Activated CD8-positive, alpha-beta memory T cell treated with anti-CD3 and anti-CD28 coated beads for 48 hours (primary cell): Measurements from ENCODE around the gene PPP1R9B.
A peak's percentile ranks its signal among the peaks of the same experiment; 100 is the strongest.

ENCODE experiments used
- DNase-seq, 3 experiments: peaks; one replicate each; pipeline ENCODE4 v3.0.0-alpha.2; 2020; ENCODE audit warnings: low read depth in 2 of 3, low spot score in 2 of 3

The PPP1R9B gene, protein sequence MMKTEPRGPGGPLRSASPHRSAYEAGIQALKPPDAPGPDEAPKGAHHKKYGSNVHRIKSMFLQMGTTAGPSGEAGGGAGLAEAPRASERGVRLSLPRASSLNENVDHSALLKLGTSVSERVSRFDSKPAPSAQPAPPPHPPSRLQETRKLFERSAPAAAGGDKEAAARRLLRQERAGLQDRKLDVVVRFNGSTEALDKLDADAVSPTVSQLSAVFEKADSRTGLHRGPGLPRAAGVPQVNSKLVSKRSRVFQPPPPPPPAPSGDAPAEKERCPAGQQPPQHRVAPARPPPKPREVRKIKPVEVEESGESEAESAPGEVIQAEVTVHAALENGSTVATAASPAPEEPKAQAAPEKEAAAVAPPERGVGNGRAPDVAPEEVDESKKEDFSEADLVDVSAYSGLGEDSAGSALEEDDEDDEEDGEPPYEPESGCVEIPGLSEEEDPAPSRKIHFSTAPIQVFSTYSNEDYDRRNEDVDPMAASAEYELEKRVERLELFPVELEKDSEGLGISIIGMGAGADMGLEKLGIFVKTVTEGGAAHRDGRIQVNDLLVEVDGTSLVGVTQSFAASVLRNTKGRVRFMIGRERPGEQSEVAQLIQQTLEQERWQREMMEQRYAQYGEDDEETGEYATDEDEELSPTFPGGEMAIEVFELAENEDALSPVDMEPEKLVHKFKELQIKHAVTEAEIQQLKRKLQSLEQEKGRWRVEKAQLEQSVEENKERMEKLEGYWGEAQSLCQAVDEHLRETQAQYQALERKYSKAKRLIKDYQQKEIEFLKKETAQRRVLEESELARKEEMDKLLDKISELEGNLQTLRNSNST

DNA sequence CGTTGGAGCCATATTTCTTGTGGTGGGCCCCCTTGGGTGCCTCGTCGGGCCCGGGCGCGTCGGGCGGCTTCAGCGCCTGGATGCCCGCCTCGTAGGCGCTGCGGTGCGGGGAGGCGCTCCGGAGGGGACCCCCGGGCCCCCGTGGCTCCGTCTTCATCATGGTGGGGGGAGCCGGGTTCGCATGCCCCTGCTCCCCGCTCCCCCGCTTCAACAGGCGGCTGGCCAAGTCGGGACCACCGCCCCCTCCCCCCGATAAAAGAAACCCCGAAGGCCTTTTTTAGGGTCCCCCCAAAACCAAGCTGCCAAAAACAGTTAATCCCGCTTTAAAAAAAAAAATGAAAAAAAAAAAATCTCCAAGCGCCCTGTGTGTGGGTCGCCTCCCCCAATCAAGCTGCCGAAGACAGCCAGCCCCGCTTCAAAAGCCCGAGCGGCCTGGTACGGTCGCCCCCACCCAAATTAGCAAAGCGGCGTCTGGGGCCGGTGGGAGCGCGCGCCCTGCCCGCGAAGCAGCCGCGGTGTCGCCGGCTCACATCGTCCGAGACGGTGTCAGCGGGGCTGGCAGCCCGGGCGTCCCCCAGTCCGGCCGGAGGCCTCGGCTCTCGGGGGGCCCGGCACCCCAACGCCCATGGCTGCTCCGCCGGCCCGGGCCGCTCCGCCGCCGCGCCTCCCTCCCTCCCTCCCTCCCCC, at the start of gene PPP1R9B:
TSS of gene PPP1R9B (minus strand) at position 324 of the 687 bp plus-strand sequence. CDS start at position 160, 164 bp downstream.
- no peak for DNase-seq

DNA sequence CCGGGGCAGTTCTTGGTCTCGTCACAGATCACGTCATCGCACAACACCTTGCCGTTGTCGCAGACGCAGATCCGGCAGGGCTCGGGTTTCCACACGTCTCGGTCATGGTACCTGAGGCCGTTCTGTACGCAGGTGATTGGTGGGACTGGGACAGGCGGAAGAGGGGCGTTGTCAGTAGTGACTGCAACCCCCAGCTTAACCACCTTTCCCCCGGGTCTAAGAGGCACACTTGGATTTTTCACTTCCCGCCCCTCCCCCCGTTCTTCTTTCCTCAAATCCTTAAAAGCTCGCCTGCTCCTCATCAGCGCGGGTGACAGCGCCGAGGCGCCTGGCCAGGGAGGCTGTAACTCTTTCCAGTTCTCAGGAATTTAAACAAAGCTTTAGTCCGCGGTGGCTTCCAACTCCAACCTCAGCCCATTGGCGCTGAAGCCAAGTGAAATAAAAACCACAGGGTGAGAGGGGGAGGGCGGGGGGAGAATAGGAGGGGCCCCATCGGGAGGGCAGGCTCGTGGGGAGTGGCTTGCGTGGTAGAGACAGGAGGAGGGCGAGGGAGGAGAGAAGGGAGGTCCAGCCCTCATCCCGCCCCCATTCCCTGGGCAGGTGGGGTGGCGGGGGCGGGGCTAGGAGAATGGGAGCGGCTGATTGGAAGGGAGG, 49.5 kb upstream of the PPP1R9B start:
- peak in 2 of 3 experiments; percentile 10 to 34 for DNase-seq

DNA sequence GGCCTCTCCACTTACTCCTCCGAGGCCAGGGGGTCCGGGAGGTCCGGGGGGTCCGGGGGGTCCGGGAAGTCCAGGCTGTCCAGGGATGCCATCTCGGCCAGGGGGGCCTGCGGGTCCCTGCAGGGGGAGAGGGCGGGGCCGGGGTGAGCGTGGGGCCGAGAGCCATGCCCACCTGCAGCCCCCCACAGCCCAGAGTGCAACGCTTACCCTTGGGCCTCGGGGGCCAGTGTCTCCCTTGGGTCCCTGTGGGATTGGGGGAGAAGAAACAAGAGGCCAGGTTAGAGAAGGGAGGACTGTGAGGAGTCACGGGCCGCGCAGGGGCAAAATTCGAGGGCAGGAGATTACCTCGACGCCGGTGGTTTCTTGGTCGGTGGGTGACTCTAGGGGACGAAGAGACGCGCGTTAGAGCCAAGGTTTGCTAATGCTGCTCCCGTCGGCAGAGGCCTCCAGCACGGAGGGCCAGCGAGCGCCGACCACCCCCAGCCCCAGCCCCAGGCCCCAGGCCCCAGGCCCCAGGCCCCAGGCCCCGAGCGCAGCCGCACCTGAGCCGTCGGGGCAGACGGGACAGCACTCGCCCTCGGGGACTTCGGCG, 48.8 kb upstream of the PPP1R9B start:
- DNase-seq = no peak

DNA sequence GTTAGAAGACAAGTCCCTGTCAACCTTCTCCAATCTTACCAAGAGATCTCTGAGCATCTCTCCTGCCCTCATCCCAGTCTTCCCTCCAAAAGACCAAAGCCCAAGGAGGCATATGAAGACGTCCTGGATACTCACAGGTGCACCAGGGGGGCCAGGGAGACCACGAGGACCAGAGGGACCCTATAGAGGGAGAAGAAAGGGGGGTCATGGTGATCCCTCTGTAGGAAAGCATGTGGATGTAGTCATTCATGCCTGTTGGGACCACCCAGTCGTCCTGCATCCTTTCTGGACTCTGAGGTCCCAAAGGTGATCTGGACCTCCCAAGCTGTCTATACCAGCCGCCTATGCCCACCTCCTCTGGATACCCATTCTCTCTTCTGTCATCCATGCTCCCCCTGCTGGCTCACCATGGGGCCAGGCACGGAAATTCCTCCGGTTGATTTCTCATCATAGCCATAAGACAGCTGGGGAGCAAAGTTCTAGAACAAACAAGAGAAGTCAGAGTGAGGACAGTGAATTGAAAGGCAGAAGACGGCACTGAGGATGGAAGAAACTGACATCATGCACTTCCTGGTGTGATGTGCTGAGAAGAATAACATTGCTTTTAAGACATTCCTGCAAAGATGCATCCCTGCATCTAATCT, 47.7 kb upstream of the PPP1R9B start:
- DNase-seq = peak in 2 of 3 experiments; percentile 38 to 39

DNA sequence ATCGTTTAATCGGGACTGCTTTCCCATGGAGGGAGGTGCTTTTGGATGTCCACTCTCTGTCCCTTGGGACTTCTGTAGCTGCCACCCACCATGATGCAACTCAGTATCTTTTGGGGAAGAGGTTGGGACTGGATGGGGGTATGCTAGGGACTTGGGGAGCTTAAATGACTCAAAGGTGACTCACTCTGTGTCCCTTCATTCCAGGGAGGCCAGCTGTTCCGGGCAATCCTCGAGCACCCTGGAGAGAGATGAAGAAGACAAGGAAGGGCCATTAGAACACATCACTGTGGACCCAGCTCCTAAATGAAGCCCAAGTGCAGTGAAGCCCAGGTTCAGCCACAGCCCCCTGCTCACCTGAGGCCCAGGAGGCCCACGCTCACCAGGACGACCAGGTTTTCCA, 46.3 kb upstream of the PPP1R9B start:
- DNase-seq = no peak

DNA sequence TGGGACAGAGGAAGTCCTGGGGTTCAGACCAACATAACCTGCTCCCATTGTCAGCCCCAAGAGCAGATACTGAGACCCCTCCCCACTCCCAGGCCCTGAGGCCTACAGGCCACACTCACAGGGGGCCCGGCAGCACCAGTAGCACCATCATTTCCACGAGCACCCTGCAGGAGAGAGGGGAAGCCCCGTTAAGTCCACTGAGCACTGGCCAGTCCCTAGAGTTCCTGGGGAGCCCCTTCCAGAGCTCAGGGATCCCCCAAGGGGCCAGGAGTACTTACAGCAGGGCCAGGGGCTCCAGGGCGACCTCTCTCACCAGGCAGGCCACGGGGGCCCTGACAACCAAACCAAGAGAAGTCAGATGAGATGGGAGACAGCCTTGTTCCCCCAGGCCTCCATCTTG, 45.6 kb upstream of the PPP1R9B start:
- no peak for DNase-seq

DNA sequence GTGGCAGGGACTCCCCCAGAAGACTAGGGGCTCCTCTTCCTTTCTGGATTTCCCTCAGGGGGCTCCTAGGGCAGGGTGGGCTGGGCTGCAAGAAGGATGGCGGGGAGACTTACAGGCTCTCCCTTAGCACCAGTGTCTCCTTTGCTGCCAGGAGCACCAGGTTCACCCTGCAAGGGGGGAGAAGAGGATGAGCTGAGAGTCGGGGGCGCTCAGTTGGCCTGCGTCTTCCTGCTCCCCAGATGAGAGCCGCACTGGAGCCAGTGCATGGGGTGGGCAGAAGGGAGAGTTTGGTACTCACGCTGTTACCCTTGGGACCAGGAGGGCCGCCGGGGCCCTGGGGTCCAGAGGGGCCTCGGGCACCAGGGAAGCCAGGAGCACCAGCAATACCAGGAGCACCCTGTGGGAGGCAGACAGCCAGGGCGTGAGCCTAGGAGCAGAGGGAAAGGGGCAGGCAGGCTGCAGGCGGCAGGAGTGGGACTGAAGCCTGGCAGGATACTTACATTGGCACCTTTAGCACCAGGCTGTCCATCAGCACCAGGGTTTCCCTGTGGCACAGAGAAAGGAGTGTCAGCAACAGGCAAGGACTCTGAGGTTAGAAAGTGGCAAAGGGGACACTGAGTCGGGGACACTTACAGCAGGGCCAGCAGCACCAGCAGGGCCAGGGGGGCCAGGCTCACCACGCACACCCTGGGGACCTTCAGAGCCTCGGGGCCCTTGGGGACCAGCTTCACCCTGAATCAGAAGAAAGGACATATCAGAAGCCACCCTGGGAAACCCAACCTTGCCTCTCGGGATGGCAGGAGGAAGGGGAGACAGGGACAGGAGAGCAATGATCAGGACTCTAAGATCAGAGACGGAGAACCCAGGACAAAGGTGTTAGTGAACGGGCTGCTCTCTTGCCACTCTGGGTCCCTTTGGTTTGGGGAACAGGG, 44.7 kb upstream of the PPP1R9B start:
- no peak for DNase-seq

DNA sequence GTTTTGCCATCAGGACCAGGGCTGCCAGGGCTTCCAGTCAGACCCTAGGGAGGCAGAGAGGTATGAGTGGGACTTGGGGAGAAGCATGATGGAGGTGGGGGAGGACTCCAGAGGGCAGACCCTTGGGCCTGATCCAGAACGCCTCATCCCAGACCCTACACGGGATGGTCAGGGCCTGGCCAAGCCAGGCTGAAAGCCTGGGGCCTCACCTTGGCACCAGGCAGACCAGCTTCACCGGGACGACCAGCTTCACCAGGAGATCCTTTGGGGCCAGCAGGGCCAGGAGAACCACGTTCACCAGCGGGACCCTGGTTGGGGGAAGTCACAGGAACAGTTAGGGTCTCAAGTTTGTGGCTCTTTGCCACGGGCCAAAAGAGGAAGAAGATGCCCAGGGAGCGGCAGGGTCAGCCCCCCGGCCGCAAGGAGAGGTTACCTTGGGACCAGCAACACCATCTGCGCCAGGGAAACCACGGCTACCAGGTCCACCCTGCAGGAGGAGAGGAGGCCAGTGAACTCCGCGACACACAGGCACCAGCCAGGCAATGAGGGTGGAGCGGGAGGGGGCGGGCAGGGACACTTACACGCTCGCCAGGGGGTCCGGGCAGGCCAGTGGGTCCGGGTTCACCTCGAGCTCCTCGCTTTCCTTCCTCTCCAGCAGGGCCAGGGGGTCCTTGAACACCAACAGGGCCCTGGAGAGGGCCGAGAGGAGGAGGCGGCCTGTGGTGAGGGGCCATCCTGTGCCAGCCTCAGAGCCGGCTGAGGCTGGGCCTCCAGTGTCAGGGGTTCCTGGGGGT, 43.9 kb upstream of the PPP1R9B start:
- DNase-seq = no peak

DNA sequence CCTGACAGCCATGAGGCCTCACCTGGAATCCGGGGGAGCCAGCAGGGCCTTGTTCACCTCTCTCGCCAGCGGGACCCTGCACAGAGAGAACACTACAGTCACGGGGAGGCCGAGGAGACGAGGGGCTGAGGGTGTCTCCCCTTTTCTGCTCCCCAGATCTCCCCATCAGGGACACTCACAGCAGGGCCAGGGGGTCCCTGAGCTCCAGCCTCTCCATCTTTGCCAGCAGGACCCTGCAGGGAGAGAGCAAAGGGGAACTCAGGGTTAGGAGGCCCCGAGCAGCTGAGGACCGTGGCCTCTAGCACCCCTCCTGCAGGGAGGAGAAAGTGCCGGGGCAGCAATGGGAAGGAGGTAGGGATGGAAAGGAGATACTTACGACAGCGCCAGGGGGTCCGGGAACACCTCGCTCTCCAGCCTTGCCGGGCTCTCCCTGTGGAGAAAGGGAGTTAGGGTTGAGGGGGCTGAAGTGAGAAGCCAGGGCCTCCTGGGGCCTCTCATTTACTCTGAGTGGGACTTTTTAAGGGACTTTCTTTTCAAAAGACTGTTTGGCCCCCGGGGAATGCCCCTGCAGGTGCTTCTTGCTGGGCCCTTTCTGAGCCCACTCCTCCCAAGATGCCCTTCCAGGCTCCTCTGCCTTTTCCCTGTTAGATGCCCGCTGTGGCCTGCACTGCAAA, 42.3 kb upstream of the PPP1R9B start:
- no peak for DNase-seq

DNA sequence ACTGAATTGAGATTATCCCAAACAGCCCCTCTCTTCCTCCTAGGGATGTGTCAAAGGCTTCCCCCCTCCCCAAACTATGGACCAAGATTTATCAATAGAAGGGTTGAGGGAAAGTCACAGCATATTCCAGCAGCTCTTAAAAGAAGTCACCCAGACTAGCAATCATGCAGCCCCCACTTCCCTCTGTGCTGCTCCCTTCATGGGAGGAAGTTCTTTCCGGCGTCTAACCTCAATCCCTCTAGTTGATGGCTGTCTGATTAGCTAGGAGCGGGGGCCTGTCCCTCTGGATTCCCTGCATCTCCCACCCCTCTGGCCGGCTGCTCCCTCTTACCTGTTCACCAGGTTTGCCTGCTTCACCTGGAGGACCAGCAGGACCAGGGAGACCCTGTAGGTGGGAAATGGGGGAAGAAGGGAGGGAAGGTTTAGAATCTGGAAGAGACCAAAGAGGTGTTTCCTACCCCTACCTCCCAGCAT, 41.7 kb upstream of the PPP1R9B start:
- no peak for DNase-seq

DNA sequence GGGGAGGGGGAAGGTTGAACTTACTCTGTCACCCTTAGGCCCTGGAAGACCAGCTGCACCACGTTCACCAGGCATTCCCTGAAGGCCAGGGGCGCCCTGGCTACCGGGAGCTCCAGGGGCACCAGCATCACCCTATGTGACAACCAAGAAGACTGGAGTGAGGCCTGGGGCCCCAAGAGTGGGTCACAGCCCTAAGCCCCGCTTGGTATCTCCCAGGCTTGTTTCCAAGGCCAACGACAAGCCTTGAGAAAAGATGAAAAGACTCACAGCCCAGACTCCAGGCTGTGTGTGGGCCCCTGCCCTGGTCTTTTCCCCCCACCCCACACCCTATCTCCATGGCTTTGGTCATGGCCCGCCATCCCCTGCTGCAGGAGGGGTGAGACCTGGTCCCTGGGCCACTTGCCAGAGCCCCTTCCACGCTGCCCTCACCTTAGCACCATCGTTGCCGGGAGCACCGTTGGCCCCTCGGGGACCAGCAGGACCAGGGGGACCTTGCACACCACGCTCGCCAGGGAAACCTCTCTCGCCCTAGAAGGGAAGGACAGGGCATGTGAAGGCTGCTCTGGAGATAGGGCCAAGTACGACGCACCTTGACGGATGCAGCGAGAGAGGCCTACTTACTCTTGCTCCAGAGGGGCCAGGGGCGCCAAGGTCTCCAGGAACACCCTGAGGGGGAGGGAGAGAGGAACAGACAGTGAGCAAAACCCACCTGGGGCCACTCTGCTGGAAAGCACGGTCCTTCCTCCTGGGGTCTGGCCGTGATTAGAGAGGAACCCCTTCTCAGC, 41.1 kb upstream of the PPP1R9B start:
- DNase-seq = no peak

DNA sequence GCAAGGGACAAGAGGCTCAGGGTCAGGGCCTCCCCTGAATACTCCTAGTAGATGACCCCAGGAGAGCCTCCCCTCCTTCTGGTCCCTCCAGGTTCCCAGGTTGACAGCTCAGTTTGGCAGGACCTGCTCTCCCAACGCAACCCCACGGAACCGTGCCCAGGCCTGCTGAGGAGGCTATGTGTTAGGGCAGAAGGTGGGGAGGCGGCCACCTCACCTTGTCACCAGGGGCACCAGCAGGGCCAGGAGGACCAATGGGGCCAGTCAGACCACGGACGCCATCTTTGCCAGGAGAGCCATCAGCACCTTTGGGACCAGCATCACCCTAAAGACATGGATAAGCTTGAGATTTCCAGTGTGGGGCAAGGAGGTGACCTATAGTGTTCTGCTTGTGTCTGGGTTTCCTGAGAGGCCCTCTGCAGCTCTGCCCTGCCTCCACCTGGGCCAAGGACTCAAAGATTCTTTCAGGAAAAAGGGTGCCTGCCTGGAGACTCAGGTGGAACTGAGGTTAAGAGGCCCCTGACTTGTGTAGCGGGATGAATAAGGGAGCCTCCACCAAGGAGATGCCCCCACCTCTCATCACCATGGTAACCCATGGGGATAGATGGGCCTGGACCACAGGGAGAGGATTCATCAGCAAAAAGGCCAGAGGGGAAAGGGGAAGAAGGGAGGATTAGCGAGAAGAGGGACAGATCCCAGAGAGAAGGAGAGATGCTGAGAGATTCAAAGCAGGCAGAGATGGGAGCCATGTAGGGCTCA, 40.3 kb upstream of the PPP1R9B start:
- no peak for DNase-seq

DNA sequence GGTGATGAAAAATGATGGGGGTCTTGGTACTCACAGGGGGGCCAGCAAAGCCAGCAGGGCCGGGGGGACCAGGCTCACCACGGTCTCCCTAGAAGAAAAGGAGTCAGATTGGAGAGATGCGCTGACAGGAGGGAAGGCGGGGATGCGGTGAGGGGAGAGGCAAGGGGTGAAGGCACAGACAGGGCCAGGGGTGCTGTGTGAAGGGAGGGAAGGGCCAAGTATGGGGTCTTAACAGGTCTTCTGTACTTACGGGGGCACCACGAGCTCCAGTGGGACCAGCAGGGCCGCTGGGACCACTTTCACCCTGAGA, 39.8 kb upstream of the PPP1R9B start:
- no peak for DNase-seq

DNA sequence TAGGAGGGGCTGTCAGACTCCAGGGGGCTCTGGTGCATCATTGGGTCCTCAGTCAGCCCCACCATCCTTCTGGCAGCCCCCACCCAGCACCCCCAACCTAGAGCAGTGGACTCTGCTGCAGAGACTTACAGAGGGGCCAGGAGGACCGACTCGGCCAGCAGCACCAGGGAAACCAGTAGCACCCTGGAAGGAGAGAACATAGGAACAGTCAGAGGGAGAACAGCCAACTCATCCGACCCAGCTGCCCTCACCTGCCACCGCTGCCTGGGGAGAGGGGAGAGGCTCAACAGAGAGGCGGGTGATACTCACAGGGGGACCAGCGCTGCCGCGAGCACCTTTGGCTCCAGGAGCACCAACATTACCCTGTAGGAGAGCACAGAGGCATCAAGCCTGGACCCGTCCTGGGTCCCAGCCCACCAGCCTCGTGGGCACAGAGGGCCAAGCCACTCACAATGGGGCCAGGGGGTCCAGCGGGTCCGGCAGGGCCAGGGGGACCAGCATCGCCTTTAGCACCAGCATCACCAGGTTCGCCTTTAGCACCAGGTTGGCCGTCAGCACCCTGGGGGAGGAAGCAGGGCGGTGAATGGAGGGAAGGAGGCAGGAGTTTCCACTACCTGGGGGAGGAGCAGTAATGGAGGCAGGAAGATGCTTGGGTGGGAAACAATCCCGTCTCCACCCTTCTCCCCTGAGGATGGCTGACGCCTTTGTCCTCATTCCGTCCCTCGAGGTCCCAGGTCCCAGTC, 39.2 kb upstream of the PPP1R9B start:
- DNase-seq = no peak

DNA sequence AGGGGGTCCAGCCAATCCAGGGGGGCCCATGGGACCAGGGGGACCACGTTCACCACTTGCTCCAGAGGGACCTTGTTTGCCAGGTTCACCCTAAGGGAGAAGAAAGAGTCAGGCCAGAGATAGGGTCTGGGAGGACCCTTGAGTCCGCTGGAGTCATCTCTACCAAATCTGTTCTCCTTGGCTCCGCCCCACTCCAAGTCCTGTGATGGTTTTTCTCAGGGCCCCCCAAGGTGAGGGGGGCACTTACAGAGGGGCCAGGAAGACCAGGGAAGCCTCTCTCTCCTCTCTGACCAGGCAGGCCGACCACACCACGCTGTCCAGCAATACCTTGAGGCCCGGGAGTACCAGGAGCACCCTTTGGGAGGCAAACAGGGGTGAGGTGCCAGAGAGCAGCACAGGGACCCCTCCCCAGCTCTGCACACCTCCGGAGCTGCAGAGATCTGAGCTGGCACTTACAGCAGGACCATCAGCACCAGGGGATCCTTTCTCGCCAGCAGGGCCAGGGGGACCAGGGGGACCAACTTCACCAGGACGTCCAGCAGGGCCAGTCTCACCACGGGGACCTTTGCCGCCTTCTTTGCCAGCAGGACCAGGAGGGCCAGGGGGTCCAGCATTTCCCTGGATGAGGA, 38.6 kb upstream of the PPP1R9B start:
- DNase-seq = no peak
